GM21737 (cell line): ENCODE data around the gene ZEB2.
A peak's percentile ranks its signal among the peaks of the same experiment; 100 is the strongest.
"Not testable (repeated sequence)": the region's sequence is repeated elsewhere in the genome, so short reads cannot be mapped to it uniquely, and the experiment has no call there.

ENCODE experiments used
- ATAC-seq: cut with Tn5 transposase; IDR thresholded peaks from one replicate; pipeline ENCODE4 v1.9.1; 2021; ENCODE audit warnings: mild to moderate bottlenecking, moderate library complexity; ENCODE audit not compliant: unreplicated experiment

Gene ZEB2

DNA sequence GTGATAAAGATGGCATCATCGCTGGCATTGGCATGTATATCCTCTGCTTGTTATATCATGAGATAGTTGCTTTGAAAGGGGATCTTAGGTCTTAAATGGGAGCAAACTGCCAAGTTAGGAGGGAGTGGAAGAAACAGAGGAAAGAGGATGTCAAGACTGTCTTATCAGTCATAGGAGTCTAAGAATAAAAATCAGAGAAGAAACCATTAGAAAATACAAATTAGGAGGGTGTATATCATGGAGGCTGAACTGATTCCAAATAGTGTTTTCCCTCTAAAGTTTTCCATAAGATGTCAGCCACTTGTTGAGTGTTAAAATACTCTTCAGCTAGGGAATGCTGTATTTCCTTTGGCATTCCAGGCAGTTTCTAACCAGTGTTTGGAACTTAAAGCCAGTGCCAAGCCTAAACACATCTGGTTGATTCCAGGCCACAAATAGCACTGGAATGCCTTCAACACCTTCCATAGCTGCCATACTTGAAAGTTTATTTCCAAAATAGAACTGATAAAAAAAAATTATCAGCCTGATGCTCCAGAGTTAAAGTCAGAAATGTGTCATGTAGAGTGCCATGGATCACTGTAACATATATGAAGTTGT, 129.4 kb downstream of the ZEB2 start:
- ATAC-seq, result no peak

DNA sequence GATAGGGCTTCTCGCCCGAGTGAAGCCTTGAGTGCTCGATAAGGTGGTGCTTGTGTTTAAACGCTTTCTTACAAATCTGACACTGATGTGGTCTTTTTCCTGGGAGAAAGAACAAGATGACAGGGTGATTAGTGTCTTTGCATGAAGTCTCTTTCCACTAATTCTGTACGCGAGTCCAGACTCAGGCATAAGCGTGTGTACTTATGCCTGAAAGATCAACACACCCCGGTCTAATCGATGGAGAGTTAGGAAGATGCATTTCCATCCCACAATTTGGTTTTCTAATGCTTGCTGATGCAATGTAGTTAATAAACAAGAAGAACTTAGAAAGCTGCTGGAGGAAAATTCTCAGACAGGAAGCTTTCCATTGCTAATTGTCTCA, 130.0 kb downstream of the ZEB2 start:
- ATAC-seq, result no peak

DNA sequence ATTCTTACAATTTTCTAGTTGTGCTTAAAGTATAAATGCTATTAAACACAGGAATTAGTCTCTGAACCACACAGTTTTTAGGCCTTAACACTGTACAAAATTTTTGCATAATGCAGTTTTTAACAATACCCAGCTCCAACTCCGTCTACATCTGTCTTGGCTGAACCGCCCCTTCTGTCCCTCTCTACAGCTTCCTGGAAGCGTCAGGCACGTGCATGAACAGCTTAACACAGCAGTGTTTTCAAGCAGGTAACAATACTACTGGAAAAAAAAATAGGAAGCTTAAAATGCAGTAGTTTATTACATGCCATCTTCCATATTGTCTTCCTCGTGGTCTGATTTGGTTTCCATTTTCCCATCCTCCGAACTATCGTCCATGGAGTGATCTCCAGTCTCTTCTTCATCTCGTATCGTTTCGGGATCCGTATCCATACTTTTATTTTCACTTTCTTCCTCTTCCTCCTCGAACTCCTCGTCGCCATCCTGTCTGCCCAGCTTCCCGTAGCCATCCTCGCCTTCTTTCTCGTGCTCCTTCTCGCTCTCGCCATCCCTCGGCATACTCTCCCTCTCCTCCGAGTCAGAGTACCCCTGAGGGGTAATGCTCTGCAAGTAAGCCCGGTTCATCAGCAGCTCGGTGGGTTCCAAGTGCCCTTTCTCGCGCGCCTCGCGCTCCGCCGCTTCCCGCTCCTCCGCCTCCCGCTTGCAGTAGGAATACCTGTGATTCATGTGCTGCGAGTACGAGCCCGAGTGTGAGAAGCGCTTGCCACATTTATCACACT, 130.6 kb downstream of the ZEB2 start:
- ATAC-seq, result no peak

DNA sequence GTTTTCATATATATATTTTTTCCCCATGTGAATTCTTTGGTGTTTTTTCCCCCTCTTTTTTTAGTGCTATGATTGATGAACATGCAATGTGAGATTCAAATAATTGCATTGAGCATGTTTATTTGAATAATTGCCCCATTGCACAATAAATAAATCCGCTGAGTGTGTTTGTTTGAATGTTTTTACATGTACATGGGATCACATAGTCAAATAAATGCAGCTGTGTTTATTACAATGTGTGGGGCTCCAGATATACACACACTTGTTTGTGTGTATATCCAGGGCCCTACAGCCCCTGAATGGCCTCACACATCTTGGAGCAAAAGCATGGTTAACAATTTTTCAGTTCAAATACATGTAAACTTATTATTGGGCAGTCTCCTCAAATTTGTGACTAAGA, 134.5 kb downstream of the ZEB2 start:
- no peak for ATAC-seq

DNA sequence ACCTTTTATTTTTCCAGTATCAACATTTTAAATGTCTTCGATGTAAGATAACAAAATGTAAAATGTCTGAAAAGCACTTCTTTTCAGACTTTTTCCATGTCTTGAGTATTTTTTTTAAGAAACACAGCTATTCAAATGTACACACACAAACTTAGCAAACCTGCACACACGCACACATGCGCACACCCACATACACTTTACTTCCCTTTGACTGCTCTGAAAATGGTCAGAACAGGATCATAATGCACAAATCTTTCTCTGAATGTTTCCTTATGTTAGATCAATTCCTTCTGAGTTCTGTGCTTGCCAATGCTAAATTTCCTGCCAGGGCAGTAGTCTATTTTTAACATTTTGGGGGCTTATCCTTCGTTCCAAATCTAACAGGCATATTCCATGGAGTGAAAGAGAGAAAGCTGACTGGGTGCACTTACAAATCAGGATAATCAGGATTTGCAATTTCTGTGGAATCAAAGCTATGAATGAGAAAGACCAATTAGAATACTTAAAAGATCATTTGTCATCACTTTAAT, 136.3 kb downstream of the ZEB2 start:
- ATAC-seq, result no peak

DNA sequence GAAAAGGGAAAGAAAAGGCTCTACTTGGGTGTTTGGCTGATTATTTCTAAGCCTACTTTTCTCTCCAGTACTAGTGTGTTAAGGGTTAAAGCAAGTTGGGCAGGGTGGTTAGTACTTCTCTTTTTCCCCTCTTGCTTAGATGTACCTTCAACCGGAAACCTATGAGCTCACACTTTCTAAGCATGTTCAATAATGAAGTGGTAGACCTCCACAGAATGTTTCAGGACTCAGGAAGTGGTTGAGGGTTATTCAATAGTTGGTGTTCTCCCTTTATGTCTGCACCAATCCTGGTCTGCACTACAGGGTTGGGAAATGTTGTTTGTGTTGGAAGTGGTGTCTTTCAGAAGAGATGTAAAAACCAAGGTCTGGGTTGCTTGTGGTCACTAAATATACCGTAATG, 137.1 kb downstream of the ZEB2 start:
- ATAC-seq, result peak; percentile 99

DNA sequence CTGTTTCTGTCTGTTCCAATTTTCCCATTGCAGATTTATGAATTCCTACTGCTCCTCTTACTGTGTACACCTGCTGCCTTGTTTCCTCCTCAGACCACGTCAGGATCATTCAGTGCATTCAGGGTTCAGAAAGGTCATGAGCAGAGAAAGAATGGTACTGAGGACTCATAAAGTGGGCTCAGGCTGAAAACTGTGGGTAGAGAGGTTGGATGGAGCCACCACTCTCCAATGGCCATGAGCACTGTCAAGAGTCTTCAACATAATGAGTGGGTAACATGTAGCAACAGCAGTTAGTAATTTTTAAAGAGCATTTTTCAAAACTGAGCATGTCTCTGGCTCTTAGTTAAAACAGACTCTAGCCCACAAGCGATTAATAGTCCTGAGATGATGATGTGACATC, 138.2 kb downstream of the ZEB2 start:
- no peak for ATAC-seq

DNA sequence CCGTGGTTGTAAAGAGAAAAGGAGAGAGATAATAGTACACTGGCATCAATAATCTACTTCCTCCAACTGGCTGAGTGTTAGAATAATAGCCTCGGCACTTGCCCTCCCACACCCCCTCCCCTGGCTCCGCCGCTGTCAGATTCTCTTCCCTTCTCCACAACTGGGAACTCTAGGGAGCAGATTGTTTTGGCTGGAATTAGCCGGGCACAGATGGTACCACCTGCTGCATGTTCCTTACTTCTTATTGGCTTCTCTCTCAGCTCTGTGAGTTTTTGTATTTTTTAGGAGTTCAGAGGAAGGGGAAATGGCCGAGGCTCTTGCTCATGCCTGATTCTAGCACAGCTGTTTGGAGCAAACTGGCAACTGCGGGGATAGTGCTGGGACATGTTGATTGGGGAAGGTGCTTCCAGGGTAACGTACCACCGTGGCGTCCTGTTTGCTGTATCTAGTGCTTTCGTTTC, 140.0 kb downstream of the ZEB2 start:
- ATAC-seq, result no peak

DNA sequence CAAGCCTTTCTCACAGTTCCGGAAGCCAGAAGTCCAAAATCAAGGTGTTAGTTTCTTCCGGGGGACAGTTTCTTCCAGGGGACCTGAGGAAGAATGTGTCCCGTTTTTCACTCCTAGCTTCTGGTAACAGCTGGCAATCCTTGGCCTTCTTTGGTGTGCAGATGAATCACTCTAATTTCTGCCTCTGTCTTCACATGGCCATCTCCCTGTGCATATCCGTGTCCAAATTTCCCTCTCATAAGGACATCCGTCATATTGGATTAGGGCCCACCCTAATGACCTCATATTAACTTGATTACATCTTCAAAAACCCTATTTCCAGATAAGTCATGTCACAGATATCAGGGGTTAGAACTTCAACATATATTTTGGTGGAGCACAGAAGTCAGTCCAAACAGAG, 141.4 kb downstream of the ZEB2 start:
- no peak for ATAC-seq

DNA sequence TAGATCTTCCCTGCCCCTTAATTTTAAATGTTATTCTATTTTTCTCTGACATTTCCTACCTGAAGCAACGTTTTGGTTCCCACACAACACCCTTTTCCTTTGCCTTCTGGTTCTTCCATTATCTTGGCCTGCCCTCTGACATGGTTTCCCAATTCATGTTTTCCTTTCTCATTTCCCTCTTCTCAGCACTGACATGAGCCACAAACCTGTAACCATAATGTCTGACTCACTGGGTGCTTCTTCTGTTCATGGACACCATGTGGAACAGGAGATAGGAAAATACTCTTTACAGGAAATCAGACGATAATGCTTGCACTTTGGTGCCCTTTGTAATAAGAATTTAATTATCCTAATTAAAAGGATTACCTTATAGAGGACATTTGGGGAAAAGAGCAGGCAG, 142.0 kb downstream of the ZEB2 start:
- ATAC-seq, result no peak

DNA sequence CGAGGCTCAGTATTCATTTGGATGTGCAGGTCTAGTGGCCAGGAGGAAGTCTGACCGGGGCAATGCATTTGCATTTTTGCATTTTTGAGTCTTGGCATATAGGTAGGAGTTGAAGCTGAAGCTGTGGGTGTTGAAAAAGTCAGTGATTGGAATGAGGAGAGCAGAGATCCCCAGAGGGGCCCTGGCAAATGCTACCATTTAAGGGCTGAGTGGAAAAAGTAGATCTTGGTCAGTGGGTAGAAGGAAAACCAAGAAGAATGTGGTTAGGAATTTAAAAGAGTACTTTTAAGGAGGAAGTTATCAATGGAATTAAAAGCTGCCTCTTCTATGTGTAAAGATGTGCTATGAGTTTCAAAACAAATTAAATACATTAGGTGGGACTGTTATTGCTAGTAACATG, 143.0 kb downstream of the ZEB2 start:
- no peak for ATAC-seq

DNA sequence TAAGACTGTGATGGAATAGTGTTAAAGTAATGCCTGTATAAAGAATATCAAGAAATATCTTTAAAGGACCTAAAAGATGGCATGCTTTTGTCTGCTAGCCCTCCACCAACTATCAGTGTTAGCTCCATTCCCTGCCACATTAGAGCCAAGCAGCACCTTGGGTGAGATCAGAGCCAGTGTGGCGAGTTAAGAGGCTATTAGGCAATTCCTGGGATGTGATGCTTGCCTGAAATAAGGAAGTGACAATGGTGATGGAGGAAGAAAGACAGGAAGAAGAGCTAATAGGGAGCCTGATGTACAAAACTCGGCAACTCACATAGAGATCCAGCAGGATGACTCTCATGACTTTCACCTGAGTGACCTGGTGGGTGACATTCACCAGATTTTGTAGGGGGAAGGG, 143.5 kb downstream of the ZEB2 start:
- ATAC-seq, result no peak

DNA sequence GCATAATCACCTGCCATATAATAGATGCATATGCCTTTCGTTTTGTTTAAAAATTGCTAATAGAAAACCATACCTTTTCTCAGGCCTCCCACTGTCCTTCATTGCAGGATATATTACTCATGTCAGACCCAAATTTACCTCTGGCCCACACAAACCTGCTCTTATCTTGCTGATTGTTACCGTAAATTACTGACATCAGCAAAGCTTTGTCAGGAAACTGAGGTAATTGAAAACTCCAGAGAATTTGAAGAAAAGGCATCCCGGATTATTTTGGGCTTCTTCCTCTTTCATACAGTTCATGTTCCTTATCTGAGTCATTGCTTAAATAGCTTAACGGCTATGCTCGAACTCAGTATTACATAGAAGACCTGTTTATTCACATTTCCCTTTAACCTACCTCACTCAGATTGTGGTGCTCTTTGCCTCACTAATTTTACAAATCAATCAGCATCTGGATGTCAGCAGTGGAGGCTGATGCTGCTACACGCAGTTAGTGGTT, 145.7 kb downstream of the ZEB2 start:
- peak; percentile 59 for ATAC-seq

DNA sequence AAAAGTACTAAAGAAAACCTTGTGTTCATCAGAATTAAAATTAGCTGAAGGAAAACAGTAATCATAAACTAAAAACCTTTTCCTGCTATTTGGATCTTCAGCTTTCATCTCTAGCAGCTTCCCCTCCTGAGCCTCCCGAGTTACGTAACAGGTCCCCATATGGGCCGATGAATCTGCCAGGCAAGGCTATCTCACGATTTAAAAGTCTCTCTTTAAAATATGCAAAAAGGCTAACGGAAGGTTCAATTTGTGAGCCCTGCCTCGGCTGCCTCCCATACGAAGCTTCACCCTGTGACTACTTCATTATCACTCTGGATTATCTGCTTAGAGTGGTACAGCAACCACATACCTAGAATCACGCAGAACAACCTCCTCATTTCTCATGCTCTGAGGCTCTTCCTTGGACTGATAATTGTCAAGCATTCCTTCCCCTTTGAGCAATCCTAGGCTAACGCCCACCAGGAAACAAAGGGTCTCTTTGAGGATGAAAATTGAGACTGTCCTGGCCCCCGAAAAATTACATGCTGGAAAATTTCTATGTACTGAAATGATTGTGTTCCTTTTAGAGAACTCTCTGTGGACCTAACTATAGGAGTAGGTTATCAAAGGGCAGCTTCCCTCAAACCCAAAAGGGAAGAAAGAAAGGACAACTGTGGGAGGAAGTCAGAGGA, 147.4 kb downstream of the ZEB2 start:
- ATAC-seq, result no peak

DNA sequence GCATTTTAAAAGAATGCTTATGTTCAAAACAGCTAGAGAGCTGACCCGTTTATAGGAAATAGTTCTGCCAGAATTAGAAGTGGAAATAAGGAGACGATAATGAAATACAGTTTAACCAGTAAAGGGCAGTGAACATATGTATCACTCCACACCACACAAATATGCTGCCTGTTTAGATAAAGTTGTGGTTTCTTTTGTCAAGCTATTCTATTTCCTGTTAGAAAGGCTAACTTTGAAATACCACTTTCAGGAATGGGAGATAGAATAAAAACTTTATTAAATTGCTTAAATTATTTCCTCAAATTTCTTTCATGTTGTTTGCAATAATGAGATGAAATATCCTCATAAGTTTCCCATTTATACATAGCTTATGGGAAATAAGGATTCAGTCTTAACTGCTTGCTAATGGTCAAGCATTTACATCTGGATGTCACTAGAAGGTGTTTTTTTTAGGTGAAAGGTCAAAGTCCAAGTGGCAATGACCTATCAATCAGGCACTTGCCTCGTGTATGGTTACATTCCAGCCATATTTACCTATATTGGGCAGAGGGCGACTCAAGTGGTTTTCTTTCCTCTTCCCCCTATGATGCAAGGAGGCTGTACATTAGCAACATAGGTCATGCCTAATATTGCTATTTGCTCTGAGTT, 148.9 kb downstream of the ZEB2 start:
- no peak for ATAC-seq

DNA sequence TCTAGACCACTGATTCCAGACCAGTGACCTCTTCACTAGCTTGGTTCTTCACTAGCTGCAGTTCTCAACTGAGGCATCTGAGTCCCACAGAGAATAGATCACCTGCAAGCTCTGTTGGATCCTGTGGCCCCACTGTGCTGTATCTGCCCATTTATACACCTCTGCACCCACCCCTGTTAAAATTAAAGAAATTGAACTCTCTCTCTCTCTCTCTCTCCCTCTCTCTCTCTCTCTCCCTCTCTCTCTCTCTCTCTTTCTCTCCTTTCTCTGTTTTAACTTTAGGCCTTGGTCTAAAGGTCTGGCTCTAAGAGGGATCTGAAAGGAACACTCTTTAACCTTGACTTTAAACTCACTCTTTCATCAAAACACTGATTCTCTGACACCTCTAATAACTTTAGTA, 150.5 kb downstream of the ZEB2 start:
- no peak for ATAC-seq

DNA sequence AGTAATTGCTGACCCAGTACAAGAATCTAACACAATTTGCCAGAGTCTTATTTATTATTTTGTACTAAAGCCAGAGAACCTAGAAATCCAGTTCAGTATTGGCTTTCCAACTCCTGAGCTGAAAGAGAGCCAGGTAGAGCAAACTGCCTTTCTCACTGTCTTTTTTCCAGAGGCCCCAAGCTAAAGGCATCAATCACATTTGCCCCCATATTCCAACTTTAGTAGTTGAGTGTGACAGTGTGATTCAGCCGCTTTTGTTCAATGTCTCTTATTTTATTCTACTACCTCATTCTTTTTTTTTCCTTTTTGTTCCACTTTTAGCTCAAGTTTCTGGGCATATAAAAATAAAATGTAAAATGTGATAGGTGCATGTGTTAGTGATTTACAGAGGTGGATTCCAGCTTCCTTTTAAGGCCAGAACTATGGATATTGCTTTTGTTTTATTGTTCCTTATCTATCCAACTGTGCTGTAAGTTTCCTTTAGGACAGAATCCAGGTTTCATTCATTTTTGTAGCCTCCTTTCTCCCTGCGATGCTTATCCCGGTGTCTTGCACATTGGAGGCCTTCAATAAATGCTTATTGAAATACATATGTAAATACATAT, 153.0 kb downstream of the ZEB2 start:
- ATAC-seq, result no peak

DNA sequence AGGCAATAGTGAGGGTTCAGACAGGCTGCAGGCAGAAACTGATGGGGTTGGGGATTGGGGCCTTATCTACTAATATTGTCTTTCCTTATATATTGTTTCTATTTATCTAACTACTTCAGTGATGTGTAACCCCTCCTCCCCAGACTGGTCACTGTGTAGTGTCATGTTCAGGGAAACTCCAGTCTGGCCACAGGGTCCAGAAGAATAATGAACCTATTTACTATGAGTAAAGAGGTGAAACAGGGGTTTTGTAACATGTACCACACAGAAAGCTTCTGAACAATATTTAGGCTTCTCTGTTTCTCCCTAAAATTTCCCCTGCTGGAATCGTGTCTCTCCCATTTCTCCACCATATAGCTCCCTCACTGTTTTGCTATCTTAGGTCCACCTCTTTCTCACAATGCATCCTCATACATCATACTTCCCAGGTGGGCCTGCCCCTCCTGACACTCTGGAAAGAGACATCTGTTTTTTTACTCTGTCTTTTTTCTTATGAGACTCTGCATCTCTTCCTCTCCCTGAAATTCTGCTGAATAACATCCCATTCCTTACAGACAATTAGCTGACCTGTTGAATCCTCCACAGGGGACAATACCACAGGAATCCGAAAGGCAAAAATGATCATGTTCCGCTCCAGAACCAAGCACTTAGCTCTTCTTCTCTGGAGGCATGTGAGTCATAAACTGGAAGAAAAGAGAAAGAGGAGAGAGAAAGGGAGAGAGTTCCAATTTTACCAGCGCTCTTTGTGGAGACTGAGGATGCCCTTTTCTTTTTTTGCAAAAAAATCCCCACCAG, 154.8 kb downstream of the ZEB2 start:
- ATAC-seq, result peak; percentile 81

DNA sequence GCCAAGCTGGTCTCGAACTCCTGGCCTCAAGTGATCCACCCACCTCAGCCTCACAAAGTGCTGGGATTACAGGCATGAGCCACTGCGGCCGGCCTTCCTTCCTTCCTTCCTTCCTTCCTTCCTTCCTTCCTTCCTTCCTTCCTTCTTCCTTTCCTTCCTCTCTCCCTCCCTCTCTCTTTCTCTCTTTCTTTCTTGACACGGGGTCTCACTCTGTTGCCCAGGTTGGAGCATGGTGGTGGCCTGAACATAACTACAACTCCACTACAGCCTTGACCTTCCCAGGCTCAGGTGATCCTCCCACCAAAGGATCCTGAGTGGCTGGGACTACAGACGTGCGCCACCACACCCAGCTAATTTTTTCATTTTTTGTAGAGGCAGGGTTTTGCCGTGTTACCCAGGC, 155.7 kb downstream of the ZEB2 start:
- not testable (repeated sequence) for ATAC-seq

DNA sequence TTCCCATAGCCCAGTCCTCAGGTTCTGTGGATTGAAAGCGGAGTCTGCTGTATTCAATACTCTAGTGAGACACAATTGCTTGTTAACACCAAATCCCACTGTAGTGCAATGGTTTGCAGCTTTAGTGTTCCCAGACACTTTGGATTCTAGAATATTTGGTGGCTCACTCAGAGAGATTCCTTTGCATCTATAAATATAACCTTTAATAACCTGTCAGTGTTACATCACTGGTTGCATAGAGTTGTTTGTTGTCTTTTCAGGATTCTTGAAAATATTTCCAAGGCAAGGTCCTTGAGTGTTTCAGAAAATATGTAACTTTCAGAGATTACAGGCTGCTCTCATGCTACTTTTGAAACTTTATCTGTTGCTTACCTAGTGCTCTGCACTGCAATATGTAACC, 157.5 kb downstream of the ZEB2 start:
- no peak for ATAC-seq
